LNCAP (cell line): ENCODE results near the gene AKAP8.

Experiments used
- TF ChIP-seq, protein P1 (sequence below): fragments of 450-650 bp; IDR thresholded peaks from 2 replicates; pipeline ENCODE4 v1.5.1; 2017; ENCODE audit warnings: mild to moderate bottlenecking

AKAP8 gene

GRCh38 chr19:15324791-15325519 lies 54.6 kb downstream of the AKAP8 start:
- TF ChIP-seq, protein P1, sequence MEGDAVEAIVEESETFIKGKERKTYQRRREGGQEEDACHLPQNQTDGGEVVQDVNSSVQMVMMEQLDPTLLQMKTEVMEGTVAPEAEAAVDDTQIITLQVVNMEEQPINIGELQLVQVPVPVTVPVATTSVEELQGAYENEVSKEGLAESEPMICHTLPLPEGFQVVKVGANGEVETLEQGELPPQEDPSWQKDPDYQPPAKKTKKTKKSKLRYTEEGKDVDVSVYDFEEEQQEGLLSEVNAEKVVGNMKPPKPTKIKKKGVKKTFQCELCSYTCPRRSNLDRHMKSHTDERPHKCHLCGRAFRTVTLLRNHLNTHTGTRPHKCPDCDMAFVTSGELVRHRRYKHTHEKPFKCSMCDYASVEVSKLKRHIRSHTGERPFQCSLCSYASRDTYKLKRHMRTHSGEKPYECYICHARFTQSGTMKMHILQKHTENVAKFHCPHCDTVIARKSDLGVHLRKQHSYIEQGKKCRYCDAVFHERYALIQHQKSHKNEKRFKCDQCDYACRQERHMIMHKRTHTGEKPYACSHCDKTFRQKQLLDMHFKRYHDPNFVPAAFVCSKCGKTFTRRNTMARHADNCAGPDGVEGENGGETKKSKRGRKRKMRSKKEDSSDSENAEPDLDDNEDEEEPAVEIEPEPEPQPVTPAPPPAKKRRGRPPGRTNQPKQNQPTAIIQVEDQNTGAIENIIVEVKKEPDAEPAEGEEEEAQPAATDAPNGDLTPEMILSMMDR: no peak

DNA sequence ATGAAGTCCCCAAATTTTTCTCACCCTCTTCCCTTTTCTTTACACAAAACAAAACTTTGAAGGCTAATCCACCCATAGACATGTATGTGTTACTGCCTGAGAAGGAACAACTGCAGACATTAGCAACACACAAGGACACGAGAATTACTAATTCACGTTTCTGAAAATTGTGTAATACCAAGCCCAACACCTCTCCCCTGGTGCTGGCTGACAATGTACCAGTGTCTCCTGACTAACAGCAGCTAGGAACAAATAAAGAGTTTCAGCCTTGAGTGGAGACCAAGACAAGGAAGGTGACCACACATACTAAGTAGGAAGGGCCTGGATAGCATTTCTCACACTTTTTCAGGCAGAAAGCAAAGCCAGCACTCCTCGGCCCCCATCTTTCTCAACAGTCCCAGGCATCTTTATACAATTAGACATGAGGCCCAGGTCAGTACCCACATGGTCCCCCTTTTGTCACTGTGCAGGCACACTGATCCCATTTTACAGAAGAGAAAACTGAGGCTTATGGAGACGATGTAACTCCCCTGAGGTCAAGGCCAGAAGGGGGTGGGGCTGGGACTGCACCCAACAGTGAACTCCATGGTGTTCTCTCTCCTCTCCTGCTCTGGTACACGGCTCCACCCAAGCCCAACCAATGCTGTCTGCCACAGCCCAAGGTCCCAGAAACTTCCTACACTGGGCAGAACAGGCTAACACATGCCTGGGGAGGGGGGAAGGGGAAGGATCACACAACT lies 55.9 kb downstream of the AKAP8 start:
- TF ChIP-seq, protein P1: no peak

DNA sequence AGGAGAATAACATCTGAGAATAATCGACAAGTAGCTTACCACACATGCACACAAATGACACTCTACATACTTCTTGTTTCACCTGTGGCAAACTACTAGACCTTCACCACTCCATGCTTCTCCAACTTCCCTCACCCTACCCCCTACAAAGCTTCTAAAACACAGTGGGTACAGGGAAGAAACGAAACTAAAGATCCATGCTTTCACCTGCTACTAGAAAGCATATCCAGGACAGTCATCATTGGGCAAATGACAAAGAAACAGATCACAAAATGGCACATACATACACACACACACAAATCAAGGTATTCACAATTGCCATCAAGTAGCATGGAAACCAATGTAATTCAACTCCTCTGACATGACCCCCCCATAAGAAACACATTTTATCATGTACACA lies 57.8 kb downstream of the AKAP8 start:
- TF ChIP-seq, protein P1: no peak

- TF ChIP-seq, protein P1: no peak
Observed at GRCh38 chr19:15320116-15320515, 59.5 kb downstream of the AKAP8 start.

DNA sequence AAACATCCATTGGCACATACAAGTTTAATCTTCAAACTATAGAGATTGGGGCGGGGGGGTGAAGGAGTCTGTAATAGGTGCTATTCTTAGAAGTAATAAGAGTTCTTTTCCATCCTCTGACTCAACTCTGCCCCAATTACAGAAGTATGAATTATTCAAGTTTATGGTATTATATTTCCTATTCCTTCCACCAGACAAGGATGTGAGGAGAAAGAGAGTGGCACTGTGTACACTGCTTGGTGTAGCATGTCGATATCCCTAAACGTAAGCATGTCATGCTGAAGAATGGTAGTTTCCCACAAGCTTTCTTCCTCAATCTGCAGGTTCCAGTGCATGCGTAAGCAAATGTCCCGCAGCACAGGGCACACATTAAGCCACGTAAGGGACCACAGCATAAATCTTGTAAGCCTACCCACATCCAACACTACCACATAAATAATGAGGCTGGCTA lies 61.3 kb downstream of the AKAP8 start:
- TF ChIP-seq, protein P1: no peak

DNA sequence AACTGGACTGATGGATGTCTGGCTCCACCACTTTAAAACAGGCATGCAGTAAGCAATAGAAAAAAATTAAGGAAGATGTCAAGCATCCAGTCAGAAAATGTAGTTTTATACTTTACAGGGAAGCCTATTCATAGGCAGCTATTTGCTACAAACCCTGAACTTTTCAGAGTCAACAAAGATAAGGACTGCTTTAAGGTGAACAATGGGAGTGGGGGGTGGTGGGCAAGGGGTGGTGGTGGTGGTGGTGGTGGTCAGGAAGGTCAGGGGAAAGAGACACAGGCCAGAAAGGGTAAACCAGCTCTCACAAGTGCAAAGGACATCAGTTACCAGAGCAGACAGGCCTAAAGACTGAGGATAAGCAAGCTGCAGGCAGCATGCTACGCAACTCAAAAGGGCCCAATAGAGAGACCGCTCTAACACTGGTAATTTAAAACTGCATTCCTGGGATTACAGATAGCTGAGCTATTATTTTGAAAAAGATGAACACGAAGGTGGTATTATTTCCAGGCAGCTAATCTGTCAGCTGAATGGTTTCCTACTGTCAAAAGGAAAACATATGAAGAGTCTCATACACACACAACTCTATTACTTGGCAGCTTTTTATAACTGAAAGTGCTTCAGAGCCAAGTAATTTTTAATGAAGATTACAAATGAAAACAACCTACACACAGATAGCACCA lies 62.1 kb downstream of the AKAP8 start:
- TF ChIP-seq, protein P1: no peak

DNA sequence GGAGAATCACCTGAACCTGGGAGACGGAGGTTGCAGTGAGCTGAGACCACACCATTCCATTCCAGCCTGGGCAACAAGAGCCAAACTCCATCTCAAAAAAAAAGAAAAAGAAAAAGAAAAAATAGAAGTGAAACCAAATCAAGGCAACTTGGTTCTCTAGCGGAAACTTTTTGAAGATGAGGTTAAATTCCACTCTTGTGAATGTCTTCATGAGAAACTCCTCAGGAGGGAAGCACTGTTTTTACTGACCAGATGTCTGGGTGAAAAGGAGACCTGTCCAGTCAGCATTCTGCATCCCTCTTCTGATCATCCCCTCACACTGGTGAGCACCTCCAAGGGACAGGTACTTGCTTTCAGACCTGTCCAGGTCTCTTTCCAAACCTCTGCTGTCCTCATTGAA lies 63.1 kb downstream of the AKAP8 start:
- TF ChIP-seq, protein P1: no peak
